ENCODE results near the gene ZEB1.

ZEB1 gene

DNA sequence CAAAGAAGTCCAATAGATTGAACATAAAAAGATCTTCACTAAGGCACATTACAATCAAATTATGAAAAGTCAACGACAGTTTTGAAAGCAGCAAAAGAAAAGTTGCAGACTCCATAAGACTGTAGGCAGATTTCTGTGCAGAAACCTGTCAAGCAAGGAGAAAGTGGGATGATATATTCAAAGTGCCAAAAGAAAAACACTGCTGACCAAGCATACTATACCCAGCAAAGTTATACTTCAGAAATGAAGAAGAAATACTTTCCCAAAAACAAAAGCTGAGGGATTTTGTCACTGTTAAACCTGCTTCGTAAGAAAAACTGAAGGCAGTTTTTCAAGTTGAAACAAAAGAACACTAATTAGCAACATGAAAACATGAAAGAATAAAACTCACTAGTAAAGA, 145.5 kb downstream of the ZEB1 start:
- no peak overlapping the region for H3K4me3 ChIP-seq (ENCODE audit: insufficient read depth, low read length, poor library complexity, severe bottlenecking)
- H3K36me3 ChIP-seq (ENCODE audit: low read length) = peaks cover 46% of the 10 kb centered on the region
- H3K27me3 ChIP-seq (ENCODE audit: low read length) = no peaks in the 10 kb centered on the region
- no peaks in the 10 kb centered on the region for H3F3A ChIP-seq (ENCODE audit: insufficient read depth)
- TF ChIP-seq EZH2phosphoT487 (conservative IDR thresholded peaks at IDR 0.05; ENCODE audit: low read length) = no peak
- TF ChIP-seq, protein P1, sequence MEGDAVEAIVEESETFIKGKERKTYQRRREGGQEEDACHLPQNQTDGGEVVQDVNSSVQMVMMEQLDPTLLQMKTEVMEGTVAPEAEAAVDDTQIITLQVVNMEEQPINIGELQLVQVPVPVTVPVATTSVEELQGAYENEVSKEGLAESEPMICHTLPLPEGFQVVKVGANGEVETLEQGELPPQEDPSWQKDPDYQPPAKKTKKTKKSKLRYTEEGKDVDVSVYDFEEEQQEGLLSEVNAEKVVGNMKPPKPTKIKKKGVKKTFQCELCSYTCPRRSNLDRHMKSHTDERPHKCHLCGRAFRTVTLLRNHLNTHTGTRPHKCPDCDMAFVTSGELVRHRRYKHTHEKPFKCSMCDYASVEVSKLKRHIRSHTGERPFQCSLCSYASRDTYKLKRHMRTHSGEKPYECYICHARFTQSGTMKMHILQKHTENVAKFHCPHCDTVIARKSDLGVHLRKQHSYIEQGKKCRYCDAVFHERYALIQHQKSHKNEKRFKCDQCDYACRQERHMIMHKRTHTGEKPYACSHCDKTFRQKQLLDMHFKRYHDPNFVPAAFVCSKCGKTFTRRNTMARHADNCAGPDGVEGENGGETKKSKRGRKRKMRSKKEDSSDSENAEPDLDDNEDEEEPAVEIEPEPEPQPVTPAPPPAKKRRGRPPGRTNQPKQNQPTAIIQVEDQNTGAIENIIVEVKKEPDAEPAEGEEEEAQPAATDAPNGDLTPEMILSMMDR (IDR thresholded peaks at IDR 0.05; ENCODE audit: insufficient read depth, low read length, poor library complexity, severe bottlenecking) = no peak
- H3K27ac ChIP-seq (ENCODE audit: low read depth, low read length) = no peak overlapping the region
- H3K4me2 ChIP-seq (ENCODE audit: low read depth, low read length, poor library complexity, severe bottlenecking) = no peak overlapping the region
- no peaks in the 10 kb centered on the region for H4K20me1 ChIP-seq (ENCODE audit: low read depth, low read length)
- H3K9ac ChIP-seq (ENCODE audit: low read length) = no peak overlapping the region
- peaks cover 8% of the 10 kb centered on the region; the same call in 1 of the 2 replicates for H3K9me3 ChIP-seq (ENCODE audit: insufficient read depth, low read length)
- H2AFZ ChIP-seq (ENCODE audit: low read depth, low read length, severe bottlenecking) = no peak overlapping the region
- no peaks in the 10 kb centered on the region for H3K79me2 ChIP-seq (ENCODE audit: insufficient read depth, low read length)
- no peaks in the 10 kb centered on the region for H3K9me2 ChIP-seq (replicated peaks; ENCODE audit: insufficient read depth, low read length)

DNA sequence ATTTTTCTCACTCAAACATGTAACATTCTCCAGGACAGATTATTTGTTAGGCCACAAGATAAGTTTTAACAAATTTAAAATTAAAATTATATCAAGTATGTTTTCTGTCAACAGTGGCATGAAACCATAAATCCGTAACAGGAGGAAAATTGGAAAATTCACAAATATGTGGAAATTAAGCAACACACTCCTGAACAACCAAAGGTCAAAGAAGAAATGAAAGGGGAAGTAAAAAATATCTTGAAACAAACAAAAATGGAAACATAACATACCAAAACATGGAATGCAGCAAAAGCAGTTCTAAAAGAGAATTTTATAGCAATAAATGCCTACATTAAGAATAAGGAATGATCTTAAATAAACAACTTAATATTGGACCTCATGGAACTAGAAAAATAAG, 147.3 kb downstream of the ZEB1 start:
- Histone ChIP-seq H3F3A (ENCODE audit: insufficient read depth) (no peaks in the 10 kb centered on the region), H3K9ac (ENCODE audit: low read length) (no peak overlapping the region), H3K4me3 (ENCODE audit: insufficient read depth, low read length, poor library complexity, severe bottlenecking) (no peak overlapping the region), H3K36me3 (ENCODE audit: low read length) (peaks cover 39% of the 10 kb centered on the region), H3K27me3 (ENCODE audit: low read length) (no peaks in the 10 kb centered on the region), H3K27ac (ENCODE audit: low read depth, low read length) (no peak overlapping the region), H3K4me2 (ENCODE audit: low read depth, low read length, poor library complexity, severe bottlenecking) (no peak overlapping the region), H2AFZ (ENCODE audit: low read depth, low read length, severe bottlenecking) (no peak overlapping the region), H3K9me2 (replicated peaks; ENCODE audit: insufficient read depth, low read length) (no peaks in the 10 kb centered on the region), H4K20me1 (ENCODE audit: low read depth, low read length) (no peaks in the 10 kb centered on the region), H3K9me3 (ENCODE audit: insufficient read depth, low read length) (peaks cover 8% of the 10 kb centered on the region; the same call in 1 of the 2 replicates), H3K79me2 (ENCODE audit: insufficient read depth, low read length) (no peaks in the 10 kb centered on the region)
- TF ChIP-seq EZH2phosphoT487 (conservative IDR thresholded peaks at IDR 0.05; ENCODE audit: low read length) = no peak
- TF ChIP-seq, protein P1 (IDR thresholded peaks at IDR 0.05; ENCODE audit: insufficient read depth, low read length, poor library complexity, severe bottlenecking) = no peak

DNA sequence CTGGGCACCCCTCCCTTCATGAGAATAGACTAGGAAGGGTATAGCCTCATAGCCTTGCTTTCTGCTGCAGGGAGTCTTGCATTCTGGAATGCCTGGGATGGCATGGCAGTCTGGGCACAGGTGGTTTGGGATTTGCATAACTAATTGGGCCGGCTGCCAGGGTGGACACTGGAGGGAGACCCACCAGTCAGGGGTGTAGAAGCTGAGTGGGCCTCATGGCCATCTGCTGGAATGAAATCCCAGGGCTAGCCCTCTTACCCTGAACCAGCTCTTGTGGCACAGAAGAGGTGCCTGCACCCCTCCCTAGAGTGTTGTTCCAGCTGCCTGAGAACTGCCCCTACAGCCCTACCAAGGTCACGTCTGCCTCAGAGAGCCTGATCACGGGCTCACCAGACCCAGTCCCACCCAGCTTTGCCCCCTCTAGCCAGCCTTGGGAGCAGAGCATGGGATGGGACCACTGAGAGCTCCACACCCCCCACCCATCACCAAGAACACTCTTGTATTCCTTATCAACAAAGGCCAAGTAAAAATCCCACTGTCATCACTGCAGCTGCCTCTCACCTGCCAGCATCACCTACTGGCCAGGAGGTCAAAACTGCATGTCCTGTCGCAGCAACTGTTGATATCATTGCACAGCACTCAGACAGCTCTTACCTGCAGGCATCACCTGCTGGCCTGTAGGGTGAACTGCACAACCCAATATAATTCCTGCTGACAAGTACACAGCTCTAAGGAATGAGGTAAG, 148.9 kb downstream of the ZEB1 start:
- H3K4me3 ChIP-seq (ENCODE audit: insufficient read depth, low read length, poor library complexity, severe bottlenecking) = no peak overlapping the region
- H2AFZ ChIP-seq (ENCODE audit: low read depth, low read length, severe bottlenecking) = no peak overlapping the region
- H3K9me2 ChIP-seq (replicated peaks; ENCODE audit: insufficient read depth, low read length) = no peaks in the 10 kb centered on the region
- no peaks in the 10 kb centered on the region for H3K27me3 ChIP-seq (ENCODE audit: low read length)
- no peak overlapping the region for H3K27ac ChIP-seq (ENCODE audit: low read depth, low read length)
- H3K9me3 ChIP-seq (ENCODE audit: insufficient read depth, low read length) = peaks cover 8% of the 10 kb centered on the region; the same call in 1 of the 2 replicates
- peaks cover 23% of the 10 kb centered on the region for H3K36me3 ChIP-seq (ENCODE audit: low read length)
- no peaks in the 10 kb centered on the region for H3F3A ChIP-seq (ENCODE audit: insufficient read depth)
- no peaks in the 10 kb centered on the region for H4K20me1 ChIP-seq (ENCODE audit: low read depth, low read length)
- no peak for TF ChIP-seq EZH2phosphoT487 (conservative IDR thresholded peaks at IDR 0.05; ENCODE audit: low read length)
- TF ChIP-seq, protein P1 (IDR thresholded peaks at IDR 0.05; ENCODE audit: insufficient read depth, low read length, poor library complexity, severe bottlenecking) = no peak
- no peaks in the 10 kb centered on the region for H3K79me2 ChIP-seq (ENCODE audit: insufficient read depth, low read length)
- H3K9ac ChIP-seq (ENCODE audit: low read length) = no peak overlapping the region
- no peak overlapping the region for H3K4me2 ChIP-seq (ENCODE audit: low read depth, low read length, poor library complexity, severe bottlenecking)
